ENCODE results near the gene POC1A. TPM values are rescaled to one million over a fixed set of nuclear protein-coding genes. Genes with fewer than 3 reads are reported as not detected.

The POC1A gene
- total RNA-seq (2014; rRNA removed; shearing (Covaris generic)) = 6.0 and 8.6 TPM in 2 replicates

GRCh38 chr3:52154135-52155094 is at the start of gene POC1A:
POC1A (minus strand) TSS chr3:52154423; CDS start chr3:52154372, 51 bp downstream.
- DNase-seq (ENCODE audit: low read depth) = peak; percentile 97

GRCh38 chr3:52203701-52204100 is 49.5 kb upstream of the POC1A start:
- no peak for DNase-seq (ENCODE audit: low read depth)

- DNase-seq (ENCODE audit: low read depth) = no peak
These were observed 48.3 kb upstream of the POC1A start for GRCh38 chr3:52202384-52203077.

GRCh38 chr3:52200981-52201679 is 46.9 kb upstream of the POC1A start:
- DNase-seq (ENCODE audit: low read depth) = no peak

- DNase-seq (ENCODE audit: low read depth) = no peak
These were observed 44.7 kb upstream of the POC1A start for GRCh38 chr3:52198643-52199608.

GRCh38 chr3:52197842-52198625 is 43.8 kb upstream of the POC1A start, which contains the start of gene ALAS1:
ALAS1 (plus strand) TSS chr3:52198160; CDS start chr3:52199242, 1,082 bp downstream.
- DNase-seq (ENCODE audit: low read depth) = peak; percentile 91

- no peak for DNase-seq (ENCODE audit: low read depth)
These were observed 43.2 kb upstream of the POC1A start for GRCh38 chr3:52197499-52197841.

GRCh38 chr3:52196977-52197376 is 42.8 kb upstream of the POC1A start:
- DNase-seq (ENCODE audit: low read depth) = no peak

- no peak for DNase-seq (ENCODE audit: low read depth)
These were observed 41.7 kb upstream of the POC1A start for GRCh38 chr3:52195823-52196331.

GRCh38 chr3:52195291-52195597 is 41.0 kb upstream of the POC1A start:
- no peak for DNase-seq (ENCODE audit: low read depth)

- DNase-seq (ENCODE audit: low read depth) = no peak
These were observed 40.5 kb upstream of the POC1A start for GRCh38 chr3:52194485-52195290.

GRCh38 chr3:52193065-52193464 is 38.8 kb upstream of the POC1A start:
- peak; percentile 48 for DNase-seq (ENCODE audit: low read depth)

- no peak for DNase-seq (ENCODE audit: low read depth)
These were observed 37.4 kb upstream of the POC1A start for GRCh38 chr3:52191663-52192062.

- peak; percentile 42 for DNase-seq (ENCODE audit: low read depth)
These were observed 36.3 kb upstream of the POC1A start for GRCh38 chr3:52190294-52191074.

GRCh38 chr3:52188556-52188955 is 34.3 kb upstream of the POC1A start:
- no peak for DNase-seq (ENCODE audit: low read depth)

GRCh38 chr3:52186729-52187128 is 32.5 kb upstream of the POC1A start:
- no peak for DNase-seq (ENCODE audit: low read depth)

GRCh38 chr3:52185837-52186236 is 31.6 kb upstream of the POC1A start:
- no peak for DNase-seq (ENCODE audit: low read depth)

GRCh38 chr3:52185311-52185710 is 31.1 kb upstream of the POC1A start:
- DNase-seq (ENCODE audit: low read depth) = no peak

All from Daoy (cell line).